Mucosa of gallbladder (tissue), 1 donor: ENCODE measurements around the gene SRGAP1. TPM values are rescaled to one million over a fixed set of nuclear protein-coding genes. Genes with fewer than 3 reads are reported as not detected.

Experiments used
- DNase-seq: peaks from one replicate; pipeline ENCODE4 v3.0.0-alpha.2; 2020; ENCODE audit warnings: low spot score
- total RNA-seq: library from RNA; stranded (reverse); gene quantifications from one replicate; pipeline ENCODE4 v1.2.1, GENCODE V29; 2021
- donor health status: DM: no; HTN: no; CAD: no.

The SRGAP1 gene
- 13.5 TPM for total RNA-seq

DNA sequence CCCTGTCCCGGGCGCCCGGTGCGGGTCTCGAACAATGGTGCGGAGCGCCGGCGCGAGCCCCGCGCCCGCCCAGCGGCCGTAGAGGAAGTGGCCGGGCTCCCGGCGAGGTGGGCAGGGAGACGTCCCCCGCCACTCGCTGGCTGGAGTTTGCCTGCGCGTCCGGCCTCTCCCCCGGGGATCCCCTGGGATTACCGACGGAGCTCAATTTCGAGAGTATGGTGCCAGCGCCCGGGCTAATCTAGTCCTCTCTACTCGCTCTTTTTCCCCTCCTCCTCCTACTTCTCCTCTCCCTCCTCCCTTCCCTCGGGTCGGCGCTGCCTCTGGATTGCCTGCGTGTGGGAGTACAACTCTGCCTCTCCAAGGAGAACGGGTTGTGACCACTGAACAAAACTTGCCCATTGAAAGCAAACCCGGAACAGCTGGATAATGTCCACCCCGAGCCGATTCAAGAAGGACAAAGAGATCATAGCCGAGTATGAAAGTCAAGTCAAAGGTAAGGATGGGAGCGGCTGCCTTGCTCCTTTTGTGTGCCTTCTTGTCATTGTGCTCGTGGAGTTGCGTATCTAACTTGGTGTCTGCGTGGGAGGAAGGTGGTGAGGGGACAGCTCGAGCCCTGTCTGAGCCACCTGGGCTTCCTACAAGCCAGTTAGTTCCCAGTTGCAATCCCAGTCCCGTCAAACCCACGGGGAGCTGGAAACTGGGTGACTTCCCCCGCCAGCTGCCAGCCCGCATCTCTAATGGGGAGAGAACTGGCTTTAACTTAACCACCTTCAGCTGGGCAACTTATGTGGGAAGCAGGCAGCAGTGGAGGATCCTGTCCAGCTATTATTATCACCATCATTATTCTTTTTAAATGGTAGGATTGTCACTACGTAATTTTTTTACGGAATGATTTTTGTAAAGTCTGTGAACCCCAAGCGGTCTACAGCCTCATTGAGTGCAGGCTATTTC lies at the start of gene SRGAP1:
Gene SRGAP1, plus strand, starts transcription at position 310 of the 951 bp plus-strand sequence. Its CDS starts 117 bp downstream, at position 427.
- DNase-seq = peak; percentile 45

DNA sequence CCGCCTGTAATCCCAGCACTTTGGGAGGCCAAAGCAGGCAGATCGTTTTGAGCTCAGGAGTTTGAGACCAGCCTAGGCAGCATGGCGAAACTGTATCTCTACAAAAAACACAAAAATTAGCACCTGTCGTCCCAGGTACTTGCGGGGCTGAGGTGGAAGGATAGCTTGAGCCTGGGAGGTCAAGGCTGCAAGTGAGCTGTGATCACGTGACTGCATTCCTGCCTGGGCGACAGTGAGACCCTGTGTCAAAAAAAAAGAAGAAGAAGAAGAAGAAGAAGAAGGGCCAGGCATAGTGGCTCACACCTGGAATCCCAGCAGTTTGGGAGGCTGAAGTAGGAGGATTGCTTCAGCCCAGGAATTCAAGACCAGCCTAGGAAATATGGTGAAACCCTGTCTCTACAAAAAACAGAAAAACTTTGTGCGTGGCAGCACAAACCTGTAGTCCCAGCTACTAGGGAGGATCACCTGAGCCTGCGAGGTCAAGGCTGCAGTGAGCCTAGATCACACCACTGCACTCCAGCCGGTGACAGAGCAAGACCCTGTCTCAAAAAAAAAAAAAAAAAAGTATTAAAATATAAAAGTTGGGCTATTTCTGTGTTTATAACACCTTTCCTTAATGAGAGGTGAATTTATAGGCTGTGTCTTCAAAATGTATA lies 49.3 kb upstream of the SRGAP1 start:
- DNase-seq = no peak

DNA sequence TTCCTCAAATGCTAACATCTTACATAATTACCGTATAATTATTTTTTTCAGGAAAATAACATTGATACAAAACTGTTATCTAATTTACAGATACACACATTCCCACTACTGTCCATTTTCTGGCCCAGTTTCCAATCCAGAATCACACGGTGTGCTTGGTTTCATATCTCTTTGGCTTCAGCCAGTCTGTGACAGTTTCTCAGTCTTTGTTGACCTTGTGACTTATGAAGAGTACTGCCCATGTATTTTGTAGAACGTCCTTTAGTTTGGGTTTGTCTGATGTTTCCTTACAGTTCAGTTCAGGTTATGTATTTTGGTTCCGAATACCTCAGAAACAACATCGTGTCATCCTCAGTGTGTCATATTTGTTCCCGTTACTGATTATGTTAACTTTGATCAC lies 48.6 kb upstream of the SRGAP1 start:
- DNase-seq = no peak

DNA sequence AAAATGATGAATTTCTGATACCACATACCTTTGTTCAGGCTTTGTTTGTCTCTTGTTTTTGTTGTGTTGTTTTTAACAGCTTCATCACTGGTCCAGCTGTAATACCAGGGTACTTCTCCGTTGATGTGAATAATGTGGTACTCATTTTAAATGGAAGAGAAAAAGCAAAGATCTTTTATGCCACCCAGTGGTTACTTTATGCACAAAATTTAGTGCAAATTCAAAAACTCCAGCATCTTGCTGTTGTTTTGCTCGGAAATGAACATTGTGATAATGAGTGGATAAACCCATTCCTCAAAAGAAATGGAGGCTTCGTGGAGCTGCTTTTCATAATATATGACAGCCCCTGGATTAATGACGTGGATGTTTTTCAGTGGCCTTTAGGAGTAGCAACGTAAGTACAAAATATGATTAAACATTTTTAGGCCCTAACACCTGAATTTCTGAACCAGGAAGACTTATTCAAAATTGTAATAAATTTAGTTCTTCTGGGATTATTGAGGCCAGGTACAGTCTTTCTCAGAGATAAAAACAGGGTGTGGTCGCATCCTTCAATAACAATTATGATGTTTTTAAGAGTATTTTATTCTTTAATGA lies 42.4 kb upstream of the SRGAP1 start:
- no peak for DNase-seq

DNA sequence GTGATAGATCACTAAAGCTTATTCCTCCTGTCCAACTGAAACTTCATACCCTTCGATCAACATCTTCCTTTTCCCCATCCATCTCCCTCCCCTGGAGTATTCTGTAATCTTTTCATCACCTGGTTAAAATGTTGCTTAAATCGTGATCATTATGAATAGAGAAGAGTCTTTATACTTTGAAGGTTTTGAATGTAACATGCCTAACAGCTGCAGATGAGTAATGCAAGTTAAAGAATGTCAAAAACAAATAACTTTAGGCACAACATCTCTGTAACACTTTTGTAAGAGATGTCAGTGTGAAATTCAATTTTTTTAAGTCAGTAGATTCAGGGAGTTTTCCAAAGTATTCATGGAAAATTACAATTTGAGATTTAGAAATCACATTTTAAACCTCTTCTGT lies 39.8 kb upstream of the SRGAP1 start:
- DNase-seq = no peak

DNA sequence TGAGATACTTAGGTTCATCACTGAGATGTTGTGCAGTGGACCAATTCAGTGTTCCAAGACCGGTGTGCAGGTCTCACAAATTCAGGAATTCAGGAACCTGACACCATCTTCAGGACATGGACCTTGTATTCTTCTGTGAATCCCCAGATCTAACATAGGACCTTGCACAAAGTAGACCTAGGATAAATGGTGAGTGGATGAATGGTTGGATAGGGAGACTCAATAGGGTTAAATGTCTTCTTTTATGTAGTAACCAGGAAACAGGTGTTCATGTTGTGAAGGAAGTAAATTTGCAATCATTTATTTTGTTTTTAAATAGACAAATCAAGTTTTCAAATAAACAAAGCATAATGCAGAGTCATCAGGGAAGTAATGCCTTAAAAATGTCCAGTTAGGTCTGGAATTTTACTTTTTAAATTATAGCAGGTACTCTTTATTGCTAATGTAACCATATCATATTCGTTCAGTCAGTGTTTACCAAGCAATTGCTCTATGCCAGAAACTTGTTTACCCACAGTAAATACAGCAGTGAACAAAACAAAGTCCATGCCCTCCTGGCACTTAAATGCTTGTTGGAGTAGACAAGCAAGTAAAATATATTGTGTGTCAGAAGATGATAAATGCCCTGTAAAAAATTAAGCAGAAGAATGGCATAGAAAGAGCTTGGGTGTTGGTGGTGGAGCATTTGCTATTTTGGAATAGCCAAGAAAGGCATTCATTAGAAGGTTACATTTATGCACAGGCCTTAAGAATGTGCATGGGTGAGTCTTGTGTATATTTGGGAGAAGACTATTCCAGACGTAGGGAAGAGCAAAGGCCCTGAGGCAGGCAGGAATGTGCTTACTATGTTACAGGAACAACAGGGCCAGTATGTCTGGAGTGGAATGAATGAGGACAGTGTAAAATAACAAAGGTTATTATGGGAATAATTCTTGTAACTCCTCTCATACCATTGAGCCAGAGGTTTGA lies 38.5 kb upstream of the SRGAP1 start:
- DNase-seq = no peak

DNA sequence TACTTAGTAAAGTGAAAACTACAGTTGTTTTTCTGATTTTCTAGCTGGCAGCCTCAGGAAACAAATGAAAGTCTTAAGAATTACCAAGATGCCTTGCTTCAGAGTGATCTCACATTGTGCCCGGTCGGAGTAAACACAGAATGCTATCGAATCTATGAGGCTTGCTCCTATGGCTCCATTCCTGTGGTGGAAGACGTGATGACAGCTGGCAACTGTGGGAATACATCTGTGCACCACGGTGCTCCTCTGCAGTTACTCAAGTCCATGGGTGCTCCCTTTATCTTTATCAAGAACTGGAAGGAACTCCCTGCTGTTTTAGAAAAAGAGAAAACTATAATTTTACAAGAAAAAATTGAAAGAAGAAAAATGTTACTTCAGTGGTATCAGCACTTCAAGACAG lies 35.9 kb upstream of the SRGAP1 start:
- DNase-seq = no peak

DNA sequence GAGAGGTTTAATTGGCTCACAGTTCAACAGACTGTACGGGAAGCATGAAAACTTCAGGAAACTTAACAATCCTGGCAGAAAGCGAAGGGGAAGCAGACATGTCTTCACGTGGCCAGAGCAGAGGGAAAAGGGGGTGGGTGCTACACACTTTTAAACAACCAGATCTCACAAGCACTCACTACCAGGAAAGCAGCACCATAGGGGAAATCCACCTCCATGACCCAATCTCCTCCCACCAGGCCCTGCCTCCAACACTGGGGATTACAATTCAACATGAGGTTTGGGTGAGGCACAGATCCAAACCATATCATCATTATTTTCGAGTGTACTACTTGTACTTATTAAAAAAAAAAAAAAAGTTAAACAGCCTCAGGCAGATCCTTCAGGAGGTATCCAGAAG lies 34.9 kb upstream of the SRGAP1 start:
- no peak for DNase-seq

DNA sequence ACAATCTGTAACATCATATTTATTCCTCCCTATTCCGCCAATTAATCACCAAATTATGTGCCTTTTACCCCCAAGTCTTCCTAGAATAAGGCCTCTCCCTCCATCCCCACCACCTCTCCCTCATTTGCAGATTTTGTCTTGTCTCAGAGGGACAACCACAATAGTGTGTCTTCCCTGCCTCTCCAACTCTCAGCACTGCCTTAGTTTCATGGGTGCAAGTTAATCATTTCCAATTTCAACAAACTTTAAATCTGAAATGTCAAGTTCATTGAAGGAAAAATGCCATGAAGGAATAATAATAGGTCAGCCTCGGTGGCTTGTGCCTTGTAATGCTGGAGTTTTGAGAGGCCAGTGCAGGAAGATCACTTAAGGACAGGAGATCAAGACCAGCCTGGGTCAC lies 33.2 kb upstream of the SRGAP1 start:
- DNase-seq = no peak

DNA sequence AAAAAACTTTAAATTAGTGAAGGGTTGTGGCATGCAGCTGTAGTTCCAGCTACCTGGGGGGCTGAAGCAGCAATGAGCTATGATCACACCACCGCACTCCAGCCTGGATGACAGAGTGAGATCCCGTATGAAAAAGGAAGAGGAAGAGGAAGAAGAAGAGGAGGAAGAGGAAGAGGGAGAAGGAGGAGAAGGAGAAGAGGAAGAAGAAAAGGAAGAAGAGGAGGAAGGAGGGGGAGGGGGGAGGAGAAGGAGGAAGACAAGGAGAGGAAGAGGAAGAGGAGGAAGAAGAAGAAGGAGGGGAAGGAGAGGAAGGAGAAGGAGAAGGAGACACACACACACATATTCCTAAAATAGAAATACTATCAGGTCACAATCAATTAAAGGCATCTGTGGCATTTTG lies 32.7 kb upstream of the SRGAP1 start:
- DNase-seq = no peak

DNA sequence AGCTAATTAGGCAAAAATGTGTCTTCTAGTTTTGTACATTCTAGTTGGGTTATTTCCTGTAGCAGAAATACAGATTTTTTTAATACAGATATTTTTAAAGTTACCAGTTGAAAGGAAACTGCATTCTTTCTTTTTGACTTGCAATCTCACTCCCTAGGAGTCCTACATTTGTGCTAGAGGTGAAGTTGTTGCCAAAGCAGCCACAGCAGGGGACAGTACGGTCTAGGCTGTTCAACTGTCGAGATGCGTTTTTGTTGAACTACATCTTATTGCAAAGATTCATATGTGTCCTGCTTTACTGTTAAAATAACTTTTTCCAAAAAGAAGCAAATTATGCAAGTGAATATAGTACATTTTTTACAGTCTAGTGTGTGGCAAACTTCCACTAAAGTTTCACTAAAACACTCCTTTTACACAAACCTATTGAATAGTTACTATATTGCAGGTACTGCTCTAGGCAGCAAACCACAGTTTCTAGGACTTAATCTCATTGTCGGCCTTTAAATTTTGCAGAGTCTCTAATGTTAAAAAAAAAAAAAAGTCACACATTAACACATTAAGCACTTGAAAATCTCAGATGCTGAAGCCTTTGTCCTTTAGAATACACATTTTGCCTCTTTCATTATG lies 30.2 kb upstream of the SRGAP1 start:
- DNase-seq = no peak

DNA sequence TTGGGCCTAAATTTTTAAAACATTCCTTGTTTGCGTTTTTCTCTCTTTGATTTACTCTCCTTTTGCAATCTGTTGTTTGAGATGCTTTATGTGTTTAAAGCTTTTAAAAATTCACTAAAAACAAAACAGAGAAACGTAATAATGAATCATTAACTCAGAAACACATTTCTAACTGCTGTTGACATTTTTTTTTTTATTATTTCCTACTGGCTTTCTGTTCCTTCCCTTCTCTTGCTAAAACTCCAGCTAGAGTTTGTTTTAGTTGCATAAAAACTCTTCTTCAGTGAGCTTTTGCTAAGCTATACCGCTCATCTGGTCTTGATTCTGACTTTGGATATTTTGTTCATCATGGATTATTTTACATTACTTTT lies 29.0 kb upstream of the SRGAP1 start:
- no peak for DNase-seq

DNA sequence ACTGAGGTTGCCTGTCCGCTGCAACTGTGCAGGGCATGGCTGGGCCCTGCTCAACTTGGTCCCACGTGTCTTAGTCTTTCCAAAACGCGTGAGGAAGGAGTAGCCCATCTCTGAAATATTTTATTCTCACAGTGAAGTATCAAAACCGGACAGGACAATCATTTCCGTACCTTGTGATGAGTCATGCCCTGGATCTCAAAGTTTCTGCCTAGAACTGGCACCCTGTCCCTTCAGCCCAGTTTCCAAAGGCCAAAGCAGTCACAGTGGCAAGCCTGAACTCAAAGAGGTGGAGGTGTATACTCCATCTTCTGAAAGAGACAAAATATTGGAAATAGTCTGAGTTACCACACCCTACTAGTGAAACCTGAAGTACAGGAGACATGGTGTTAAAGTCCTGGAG lies 28.5 kb upstream of the SRGAP1 start:
- DNase-seq = no peak

DNA sequence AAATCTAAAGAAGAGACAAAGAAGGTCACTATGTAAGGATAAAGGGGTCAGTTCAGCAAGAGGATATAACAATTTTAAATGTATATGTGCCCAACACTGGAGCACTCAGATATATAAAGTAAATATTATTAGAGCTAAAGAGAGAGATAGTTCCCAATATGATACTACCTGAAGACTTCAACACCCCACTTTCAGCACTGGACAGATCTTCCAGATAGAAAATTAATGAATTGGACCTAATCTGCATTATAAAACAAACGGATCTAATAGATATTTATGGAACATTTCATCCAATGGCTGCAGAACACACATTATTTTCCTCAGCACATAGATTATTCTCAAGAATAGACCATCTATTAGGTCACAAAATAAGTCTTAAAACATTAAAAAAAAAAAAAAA lies 24.1 kb upstream of the SRGAP1 start:
- DNase-seq = no peak

DNA sequence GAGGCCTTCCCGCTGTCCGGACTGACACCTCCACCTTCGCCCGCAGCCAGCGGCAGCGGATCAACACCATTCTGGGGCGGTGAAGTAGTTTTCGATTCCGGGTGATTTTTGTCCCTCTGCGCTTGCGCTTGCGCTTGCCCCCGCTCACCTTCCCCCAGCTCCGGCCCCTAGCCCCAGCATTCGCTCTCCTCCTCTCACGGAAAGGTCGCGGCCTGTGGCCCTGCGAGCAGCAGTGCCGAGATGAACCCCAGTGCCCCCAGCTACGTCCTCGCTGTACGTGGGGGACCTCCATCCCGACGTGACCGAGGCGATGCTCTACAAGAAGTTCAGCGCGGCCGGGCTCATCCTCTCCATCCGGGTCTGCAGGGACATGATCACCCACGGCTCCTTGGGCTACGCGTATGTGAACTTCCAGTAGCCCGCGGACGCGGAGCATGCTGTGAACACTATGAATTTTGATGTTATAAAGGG lies 22.7 kb upstream of the SRGAP1 start:
- DNase-seq = no peak

DNA sequence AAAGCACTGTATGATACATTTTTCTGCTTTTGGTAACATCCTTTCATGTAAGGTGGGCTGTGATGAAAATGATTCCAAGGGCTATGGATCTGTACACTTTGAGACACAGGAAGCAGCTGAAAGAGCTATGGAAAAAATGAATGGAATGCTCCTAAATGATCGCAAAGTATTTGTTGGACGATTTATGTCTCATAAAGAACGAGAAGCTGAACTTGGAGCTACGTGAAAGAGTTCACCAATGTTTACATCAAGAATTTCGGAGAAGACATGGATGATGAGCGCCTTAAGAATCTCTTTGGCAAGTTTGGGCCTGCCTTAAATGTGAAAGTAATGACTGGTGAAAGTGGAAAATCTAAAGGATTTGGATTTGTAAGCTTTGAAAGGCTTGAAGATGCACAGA lies 22.1 kb upstream of the SRGAP1 start:
- no peak for DNase-seq

DNA sequence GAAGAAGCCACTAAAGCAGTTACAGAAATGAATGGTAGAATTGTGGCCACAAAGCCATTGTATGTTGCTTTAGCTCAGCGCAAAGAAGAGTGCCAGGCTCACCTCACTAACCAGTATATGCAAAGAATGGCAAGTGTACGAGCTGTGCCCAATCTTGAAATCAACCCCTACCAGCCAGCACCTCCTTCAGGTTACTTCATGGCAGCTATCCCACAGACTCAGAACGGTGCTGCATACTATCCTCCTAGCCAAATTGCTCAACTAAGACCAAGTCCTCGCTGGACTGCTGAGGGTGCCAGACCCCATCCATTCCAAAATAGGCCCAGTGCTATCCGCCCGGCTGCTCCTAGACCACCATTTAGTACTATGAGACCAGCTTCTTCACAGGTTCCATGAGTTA lies 21.5 kb upstream of the SRGAP1 start:
- DNase-seq = no peak

DNA sequence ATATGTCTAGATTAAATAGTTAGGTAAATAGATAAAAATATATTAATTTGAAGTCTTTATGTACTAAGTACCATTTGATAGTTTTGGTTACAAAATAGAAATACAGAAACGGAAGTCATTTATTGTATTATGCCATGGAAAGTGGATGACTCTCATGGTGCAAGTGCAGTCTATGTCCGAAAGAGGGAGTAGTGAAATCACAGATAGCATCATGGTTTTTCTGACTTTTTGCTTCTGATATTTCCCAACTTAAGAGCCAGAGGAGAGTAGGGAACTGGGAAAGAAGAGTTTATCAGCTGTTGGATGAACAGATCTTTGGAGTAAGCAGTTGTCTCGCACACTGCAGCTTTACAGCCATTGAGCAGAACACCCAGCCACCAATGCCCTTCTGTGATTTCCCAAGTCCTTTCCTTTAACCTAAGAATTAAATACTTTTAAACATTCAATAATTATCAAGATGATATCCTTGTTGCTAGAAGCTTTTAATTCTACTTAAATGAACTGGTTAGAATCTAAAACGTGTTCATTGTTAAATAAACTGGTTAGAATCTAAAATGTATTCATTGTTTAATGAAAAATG lies 18.4 kb upstream of the SRGAP1 start:
- no peak for DNase-seq

DNA sequence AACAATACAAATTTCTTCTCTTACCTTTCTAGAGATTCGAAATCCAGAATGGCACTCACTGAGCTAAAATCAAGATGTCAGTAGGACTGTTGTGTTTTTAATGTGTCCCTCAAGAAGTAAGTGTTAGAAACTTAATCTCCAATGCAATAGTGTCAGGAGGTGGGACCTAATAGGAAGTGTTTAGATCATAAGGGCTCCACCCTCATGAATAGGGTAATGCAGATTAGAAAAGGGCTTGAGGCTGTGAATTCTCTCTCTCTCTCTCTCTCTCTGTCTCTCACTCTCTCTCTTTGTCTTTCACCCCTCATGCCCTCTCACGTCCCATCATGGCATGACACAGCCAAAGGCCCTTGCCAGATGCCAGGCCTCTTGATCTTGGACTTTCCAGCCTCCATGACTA lies 15.6 kb upstream of the SRGAP1 start:
- no peak for DNase-seq

DNA sequence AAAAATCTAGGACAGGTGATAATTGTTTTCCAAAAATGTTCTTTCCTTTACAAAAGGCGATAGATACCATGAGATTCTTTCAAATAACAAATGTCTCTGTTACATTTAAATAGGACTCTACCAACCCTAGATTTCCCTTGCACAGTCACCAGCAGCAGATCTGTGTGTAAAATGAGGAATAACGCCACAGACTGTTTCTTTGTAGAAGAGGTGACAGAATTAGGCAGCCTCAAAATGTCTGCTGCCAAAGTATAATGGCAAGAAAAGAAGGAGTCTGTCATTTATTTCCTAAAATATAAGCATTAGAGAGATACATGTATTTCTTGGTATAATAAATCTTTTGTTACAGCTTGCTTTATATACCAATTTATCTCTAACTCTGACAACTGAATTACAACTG lies 8.5 kb upstream of the SRGAP1 start:
- no peak for DNase-seq

DNA sequence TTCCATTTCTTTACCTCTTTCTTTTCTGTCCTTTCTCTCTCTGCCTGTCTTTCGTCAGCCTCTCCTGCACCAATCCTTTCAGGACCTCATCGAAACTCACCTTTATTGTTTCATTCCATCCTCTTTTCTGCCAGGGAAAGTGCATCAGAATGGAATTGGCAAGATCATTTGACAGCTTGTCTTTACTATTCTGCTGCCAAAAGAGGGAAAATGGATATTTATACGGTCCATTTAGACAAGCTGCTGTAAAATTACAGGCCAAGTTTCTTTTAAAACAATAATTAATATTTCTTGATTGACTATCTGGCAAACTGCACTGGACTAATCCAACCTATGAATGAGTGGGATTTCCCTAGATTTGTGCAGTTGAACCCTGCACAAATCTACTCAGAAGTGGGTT lies 7.6 kb upstream of the SRGAP1 start:
- DNase-seq = no peak
